NB4 (cell line): ENCODE measurements around the gene CTDP1.

Experiments used
- DNase-seq: peaks from one replicate; pipeline ENCODE4 v3.0.0; 2010; ENCODE audit warnings: low read depth
- H3K4me3 ChIP-seq: one replicate; pipeline ENCODE4 v1.5.1; 2011; ENCODE audit warnings: mild to moderate bottlenecking, low read depth, low read length, moderate library complexity
- MYC ChIP-seq: IDR thresholded peaks from 2 replicates; pipeline ENCODE4 v1.6.1; 2011; ENCODE audit warnings: low read depth, low read length
- POLR2A ChIP-seq: IDR thresholded peaks from 2 replicates; pipeline ENCODE4 v1.6.1; 2011; ENCODE audit warnings: mild to moderate bottlenecking; ENCODE audit not compliant: insufficient read length; ENCODE audit errors: extremely low read depth
- TF ChIP-seq, protein P1 (sequence below): IDR thresholded peaks from one replicate; pipeline ENCODE4 v1.5.1; 2012; ENCODE audit warnings: low read depth, low read length
- TF ChIP-seq, protein P2 (sequence below): IDR thresholded peaks from 2 replicates; pipeline ENCODE4 v1.6.1; 2011; ENCODE audit warnings: low read depth, low read length

The CTDP1 gene

DNA sequence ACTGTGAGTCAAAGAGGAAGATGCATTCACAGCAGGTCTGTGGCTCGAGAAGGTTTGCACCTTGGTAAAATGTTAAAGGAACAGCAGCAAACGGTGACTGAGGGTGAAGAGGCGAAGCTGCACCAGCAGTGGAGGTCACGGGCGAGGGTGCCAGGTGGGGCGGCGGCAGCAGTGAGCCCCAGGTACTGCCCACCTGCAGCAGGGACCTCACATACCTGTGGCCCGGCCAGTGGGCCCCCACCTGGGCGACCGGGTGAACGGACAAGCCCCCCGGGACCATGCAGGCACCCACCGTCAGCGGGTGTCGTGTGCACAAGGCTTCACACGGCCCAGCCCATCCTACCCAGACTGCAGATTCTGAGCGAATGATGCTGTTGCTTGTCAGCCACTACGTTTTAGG lies 94.5 kb downstream of the CTDP1 start:
- DNase-seq = no peak
- no peak overlapping the region for H3K4me3 ChIP-seq
- TF ChIP-seq, protein P1, sequence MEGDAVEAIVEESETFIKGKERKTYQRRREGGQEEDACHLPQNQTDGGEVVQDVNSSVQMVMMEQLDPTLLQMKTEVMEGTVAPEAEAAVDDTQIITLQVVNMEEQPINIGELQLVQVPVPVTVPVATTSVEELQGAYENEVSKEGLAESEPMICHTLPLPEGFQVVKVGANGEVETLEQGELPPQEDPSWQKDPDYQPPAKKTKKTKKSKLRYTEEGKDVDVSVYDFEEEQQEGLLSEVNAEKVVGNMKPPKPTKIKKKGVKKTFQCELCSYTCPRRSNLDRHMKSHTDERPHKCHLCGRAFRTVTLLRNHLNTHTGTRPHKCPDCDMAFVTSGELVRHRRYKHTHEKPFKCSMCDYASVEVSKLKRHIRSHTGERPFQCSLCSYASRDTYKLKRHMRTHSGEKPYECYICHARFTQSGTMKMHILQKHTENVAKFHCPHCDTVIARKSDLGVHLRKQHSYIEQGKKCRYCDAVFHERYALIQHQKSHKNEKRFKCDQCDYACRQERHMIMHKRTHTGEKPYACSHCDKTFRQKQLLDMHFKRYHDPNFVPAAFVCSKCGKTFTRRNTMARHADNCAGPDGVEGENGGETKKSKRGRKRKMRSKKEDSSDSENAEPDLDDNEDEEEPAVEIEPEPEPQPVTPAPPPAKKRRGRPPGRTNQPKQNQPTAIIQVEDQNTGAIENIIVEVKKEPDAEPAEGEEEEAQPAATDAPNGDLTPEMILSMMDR = no peak
- TF ChIP-seq MYC (no peak), POLR2A (no peak)
- TF ChIP-seq, protein P2, sequence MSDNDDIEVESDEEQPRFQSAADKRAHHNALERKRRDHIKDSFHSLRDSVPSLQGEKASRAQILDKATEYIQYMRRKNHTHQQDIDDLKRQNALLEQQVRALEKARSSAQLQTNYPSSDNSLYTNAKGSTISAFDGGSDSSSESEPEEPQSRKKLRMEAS = no peak

DNA sequence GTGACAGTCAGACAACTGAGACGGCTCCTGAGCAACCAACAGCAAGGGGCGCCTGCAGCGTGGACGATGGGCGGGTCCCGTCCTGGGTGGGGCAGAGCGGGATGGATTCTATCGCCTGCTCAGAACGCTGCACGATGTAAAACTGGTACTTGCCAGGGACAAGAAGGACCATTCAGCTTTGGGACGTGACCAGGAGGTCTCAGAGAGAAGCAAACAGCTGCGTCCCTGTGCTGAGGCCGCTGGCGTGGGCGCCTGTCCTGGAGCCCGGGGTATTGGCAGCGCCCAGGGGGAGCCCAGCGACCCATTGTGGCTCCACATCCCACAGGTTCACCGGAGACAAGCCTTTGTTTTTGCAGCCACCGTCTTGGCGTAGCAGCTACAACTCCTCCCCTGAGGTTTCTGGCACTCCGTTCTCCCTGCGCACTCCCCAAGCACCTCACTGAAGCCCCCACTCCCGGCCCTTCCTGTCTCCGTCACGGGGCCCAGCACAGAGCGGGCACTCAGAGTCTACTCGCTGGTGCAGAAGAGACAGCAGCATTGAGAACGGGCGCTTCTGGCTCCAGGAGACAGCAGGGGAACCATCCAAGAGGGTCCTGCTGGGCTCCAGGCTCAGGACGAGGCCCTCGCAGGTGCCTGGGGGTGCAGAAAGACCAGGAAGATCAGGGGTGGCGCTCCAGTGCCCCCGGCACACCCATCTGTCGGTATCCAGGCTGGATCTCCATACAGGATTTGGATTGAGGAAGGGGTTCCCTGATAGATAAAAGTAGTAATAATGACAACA lies 96.0 kb downstream of the CTDP1 start:
- H3K4me3 ChIP-seq = no peak overlapping the region
- TF ChIP-seq, protein P1 = no peak
- TF ChIP-seq MYC = no peak
- TF ChIP-seq, protein P2 = no peak
- TF ChIP-seq POLR2A = no peak
- no peak for DNase-seq

DNA sequence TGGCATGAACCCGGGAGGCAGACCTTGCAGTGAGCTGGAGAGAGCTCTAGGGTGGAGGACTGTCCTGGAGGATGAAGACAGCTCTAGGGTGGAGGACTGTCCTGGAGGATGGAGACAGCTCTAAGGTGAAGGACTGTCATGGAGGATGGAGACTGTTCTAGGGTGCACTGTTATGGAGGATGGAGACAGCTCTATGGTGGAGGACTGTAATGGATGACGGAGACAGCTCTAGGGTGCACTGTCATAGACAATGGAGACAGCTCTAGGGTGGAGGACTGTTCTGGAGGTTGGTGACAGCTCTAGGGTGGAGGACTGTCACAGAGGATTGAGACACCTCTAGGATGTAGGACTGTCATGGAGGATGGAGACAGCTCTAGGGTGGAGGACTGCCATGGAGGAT lies 97.1 kb downstream of the CTDP1 start:
- DNase-seq = no peak

DNA sequence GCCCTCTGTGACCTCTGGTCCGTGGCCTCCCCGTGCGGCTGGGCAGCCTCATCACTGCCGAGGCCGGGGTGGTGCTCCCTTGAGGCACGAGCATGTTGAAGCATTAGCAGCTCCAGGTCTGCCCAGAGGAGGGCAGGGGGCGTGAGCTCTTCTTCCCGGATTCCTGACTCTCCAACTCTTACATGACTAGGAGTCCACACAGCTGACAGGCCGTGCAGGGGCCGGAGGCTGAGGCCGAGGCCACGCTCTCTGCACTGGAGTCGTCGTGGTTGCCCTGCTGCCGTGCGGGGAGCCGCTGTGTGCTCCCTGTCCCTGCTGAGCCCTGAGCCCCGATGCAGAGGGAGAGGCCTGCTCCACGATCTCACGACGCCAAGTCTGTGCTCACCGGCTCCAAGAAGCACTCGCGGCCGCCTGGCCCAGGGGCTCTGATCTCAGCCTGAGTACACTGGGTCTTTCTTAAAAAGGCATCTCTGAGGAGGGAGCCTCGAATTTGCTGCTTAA lies 98.7 kb downstream of the CTDP1 start:
- no peak overlapping the region for H3K4me3 ChIP-seq
- TF ChIP-seq POLR2A (no peak), MYC (no peak)
- TF ChIP-seq, protein P2 = no peak
- TF ChIP-seq, protein P1 = no peak
- DNase-seq = no peak

More for the DNA sequence above, 97.1 kb downstream of the CTDP1 start:
- TF ChIP-seq, protein P1 = no peak
- TF ChIP-seq, protein P2 = no peak
- TF ChIP-seq MYC (no peak), POLR2A (no peak)
- no peak overlapping the region for H3K4me3 ChIP-seq

DNA sequence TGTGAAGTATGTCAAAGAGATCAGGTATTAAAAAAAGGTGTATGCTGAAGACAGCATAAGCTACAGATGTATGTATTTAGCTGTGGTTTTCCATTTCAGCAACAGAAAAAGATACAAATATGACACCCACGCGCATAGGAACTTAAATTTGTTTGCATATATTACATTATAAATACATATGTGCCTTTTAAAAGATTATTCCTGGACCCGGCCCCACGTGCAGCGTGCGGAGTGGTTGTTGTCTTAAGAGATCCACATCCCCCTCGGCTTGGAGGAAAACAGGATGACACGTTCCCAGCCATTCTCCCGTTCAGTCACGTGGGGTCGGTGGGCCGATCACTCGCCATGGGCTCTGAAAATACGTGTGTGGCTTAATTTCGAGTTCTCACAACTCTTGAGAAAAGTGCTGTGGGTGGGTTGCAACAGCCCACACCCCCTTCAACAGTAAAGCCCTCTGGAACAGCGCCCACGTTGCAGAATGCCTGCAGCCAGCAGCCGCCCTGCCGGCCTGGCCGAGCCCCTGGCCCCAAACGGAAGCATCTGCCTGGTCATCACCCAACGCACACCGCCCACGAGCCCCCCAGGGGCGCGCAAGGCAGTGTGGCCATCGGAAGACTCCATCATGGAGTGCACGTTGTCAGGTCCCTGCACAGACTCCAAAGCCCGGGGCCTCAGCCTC lies 99.6 kb downstream of the CTDP1 start:
- TF ChIP-seq POLR2A (no peak), MYC (no peak)
- TF ChIP-seq, protein P1 = no peak
- TF ChIP-seq, protein P2 = no peak
- DNase-seq = no peak
- no peak overlapping the region for H3K4me3 ChIP-seq
